Measurements from ENCODE around the gene ARHGEF3.

Gene ARHGEF3

DNA sequence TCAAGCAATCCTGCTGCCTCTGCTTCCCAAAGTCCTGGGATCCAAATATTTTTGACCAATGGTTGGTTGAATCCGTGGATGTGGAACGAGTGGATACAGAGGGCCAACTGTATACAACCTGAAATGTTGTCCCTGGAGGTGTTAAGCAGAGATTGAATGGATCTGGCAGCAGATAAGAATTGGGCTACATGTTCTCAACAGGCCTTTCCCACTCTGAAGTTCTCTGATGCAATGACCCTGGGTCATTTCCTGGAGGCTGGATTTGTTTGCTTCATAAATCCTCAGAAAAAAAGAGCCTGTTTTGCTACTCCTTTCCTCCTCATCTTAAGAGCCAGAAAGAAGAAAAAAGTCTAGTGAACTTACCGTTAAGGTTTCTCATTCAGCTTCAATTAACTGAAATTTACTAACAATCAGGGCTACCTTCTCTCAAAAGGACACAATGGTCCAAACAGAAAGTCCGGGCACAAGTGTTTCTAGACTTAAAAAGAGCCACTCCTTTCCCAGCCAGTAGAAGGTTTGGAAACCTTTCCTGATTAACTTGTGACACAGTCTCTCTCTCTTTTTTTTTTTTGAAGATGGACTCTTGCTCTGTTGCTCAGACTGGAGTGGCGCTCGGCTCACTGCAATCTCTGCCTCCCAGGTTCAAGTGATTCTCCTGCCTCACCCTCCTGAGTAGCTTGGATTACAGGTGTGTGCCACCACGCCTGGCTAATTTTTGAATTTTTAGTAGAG lies 6.5 kb downstream of the ARHGEF3 start:
- DNase-seq (ENCODE audit: low spot score), result no peak

DNA sequence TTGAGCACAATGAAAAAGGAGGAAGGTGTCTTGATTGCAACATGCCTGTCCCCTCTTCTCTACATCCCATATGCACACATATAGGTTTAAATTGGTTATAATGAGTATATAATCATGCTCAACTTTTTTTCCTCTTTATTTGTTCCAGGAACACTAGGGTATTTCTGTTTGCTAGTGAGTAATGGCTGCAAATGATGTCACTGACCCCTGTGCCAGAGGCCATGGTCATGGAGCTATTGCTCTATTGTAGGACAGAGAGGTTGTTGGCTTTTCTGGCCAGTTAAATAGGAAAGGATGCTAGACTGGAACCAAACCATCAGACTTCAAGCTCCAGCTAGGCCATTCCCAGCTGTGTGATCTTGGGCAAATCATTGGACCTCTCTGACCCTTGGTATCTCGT lies 9.6 kb downstream of the ARHGEF3 start:
- no peak for DNase-seq (ENCODE audit: low spot score)

DNA sequence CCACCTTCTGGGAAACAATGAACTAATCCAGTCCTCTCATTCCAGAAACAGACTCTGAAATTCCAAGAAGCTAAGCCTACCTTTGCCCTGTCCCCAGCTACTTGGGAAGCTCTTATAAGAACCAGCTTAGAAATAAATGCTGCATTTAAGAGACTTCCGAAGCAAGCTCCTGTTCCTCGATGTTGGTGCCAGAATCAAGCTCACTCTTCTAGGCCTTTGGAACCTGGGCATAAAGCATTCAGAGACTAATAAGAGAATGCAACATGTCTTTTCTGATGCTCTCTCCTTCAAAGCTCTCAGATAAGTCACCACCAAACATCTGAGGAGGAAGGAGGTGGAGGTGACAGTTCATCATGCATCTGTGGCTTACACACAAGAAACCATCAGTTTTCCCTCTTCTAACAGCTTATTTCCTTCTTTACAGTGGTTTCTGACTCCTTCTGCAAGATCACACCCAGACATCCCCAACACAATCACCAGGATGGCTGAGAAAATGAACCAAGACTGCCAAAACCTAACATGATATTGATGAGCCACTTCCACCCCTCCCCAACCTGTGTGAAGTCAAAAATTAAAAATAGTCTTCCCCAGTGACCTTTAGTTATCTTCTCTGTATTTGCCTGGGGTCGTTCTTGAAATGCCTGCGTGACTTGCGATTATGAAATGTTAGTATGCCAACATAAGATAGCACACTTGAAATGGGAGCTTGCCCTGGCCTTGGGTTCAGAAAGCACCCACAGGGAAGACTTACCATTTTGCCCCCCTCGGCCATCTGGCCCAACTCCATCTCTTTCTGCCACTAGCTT lies 11.5 kb downstream of the ARHGEF3 start:
- no peak for DNase-seq (ENCODE audit: low spot score)

DNA sequence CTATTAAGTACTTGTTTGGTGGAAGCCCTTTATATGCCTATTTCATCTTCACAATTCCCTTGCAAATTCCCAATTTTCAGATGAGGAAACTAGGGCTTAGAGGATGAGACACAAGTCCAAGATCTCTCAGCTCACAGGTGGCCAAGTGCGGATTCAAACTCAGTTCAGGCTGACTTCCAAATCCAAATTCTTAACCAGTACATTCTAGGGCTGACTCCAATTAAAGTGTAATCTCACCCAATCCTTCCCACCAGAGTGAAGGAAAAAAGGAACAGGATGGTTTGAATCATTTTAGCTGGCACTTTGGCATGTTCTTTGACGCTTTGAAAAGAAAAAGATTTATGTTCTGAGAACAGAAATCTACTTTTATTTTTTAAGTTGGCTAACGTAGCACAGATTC lies 12.7 kb downstream of the ARHGEF3 start:
- DNase-seq (ENCODE audit: low spot score), result no peak

DNA sequence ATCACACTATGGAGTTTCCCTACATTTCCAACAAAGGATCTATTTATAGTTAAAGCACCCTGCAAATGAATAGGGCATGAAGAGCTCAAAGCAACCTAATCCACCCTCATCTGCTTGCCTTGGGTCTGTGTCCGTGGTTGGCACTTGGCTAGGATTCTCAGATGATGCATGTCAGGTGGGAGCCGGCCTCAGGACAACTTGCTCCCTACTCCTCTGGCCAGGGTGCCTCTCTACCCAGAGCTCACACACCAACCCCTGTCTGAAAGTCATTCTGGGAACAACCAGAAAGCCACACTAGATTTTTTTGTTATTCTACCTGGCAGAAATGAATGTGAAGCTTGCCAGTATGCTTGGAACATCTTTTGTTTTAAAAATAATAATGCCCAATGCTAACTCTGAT lies 13.2 kb downstream of the ARHGEF3 start:
- DNase-seq (ENCODE audit: low spot score), result no peak

DNA sequence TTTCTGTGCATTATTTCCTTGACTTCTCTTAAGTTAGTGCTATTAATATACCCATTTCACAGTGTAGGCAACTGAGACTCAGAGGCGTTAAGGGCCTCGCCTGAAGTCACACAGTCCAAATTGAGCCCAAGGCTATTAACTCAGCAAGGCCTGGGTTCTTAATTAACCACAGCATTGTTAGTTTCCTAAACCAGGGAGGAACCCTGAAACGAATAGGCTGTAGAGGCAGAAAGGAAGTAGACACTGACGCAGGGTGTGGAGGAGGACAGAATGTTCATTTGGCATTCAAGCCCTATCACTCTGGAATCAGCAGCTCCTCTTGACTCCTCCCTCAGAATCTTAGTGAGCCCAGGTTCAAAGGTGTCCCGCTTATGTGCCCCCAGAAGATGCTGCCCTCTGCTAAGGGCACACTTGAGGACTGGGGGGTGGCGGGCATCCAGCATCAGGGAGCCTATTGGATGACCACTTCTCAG lies 13.9 kb downstream of the ARHGEF3 start:
- DNase-seq (ENCODE audit: low spot score), result no peak

DNA sequence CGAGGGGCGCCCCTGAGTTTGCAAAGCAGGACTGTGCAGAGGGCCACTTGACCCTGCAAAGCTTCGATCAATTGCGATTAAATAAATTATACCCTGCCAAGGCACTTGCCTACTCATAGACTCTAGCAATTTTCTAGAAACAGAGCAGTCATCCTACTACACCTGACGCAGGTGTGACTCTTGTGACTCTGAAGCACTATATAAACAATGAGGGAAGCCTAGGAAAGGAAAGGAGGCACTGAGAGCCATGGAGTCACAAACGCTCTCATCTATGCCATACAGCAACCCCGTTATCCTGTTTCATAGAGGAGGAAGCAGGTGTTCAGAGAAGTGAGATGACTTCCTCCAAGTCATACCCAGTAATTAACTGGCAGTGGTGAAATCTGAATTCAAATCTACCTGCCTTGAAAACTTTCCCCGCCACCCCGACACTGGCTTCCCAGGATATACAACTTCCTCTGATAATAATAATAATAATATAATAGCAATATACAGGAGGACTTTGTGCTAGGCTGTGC lies 14.4 kb downstream of the ARHGEF3 start:
- no peak for DNase-seq (ENCODE audit: low spot score)

DNA sequence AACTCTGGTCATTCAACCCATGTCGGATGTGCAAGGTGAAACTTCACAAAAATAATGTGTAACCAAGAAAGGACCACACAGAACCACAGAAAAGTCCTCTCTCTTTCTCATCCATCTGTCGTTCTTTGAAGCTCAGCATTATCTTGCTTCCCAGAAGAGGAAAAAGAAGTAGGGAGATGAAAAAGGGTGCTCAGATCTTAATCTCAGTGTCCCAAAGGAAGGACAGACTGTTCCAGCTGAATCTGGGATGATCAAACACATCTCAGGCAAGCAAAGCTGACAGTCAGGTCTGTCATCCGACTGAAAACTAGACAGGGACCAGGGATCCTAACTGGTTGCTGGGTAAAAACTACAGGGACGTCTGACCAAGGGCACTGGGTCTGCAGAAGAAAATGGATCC lies 16.2 kb downstream of the ARHGEF3 start:
- DNase-seq (ENCODE audit: low spot score), result no peak

DNA sequence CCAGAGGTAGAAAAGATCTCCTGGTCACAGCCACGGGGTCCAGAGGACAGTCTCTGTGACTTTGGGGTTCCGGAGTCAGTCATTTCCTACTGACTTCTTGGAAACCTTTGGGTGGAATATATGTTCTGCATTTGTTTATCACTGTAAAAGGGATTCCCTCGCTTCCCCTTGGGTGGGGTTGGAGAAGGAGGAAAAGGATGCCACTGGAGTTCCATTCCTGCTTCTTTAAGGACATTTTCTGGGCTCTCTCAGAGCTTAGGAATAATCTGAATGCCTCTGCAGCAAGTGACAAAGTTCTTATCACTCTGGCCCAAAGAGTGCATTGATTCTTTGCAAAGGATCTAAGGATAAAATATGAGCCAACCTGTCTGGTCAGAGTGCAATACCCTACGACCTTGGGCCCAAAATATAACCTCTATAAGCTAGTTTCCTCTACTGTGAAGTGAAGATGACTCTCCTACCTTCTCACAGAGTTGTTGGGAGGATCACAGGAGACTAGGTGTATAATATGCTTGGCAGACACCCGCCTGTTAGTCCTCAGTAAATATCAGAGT lies 17.2 kb downstream of the ARHGEF3 start:
- DNase-seq (ENCODE audit: low spot score), result no peak

DNA sequence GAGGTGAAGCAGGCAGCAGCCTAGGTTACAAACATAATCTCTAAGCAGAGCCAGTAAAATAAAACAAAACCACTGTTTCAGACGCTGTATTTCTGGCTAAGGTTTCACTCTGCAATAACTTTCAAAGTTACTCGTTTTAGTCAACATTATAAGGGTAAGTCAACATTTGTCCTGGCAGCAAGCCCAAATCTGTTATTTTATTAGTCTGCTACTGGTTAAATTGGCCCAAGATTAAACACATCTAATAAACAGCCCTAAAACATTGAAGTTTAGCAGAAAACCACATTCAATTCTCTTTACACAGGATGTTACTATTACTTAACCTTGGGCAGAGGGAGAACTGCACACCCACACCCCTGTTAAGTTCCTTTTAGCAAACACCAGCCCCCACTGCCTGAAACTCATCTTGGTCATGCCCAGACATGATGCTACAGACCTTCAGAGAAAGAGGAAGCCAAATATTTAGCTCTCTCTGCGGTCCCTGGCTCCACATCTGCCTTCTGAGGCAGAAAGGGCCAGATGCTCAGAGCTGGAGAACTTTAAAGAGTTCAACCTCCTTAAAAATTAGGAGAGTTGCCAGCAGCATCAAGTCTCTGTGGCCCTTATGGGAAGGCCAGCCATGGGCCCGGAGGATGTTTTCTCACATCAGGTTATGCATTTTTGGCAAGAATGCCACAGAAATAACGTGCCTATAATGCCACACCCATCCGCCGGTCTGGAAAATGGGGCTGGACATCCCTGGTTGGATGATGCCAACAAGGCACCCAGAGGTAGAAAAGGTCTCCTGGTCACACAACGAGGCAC lies 17.9 kb downstream of the ARHGEF3 start:
- DNase-seq (ENCODE audit: low spot score), result peak; percentile 52

DNA sequence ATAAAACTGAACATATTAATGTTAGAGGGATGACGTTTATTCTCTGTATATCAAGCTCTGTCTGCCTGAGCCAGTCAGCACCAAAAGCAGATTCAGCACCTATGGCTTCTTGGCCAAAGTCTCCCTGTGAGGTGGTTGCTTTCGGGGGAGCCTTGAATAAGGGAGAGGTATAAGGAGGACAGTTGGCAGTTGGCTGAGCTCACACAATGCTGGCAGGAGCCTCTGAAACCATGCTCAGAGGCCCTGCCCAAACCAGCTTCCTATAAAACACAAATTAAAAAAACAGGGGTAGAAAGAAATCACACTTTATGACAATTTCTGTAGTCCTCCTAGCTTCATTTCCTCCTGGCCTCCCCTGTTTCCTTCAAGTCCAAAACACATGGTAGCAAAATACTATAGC lies 18.8 kb downstream of the ARHGEF3 start:
- DNase-seq (ENCODE audit: low spot score), result no peak

DNA sequence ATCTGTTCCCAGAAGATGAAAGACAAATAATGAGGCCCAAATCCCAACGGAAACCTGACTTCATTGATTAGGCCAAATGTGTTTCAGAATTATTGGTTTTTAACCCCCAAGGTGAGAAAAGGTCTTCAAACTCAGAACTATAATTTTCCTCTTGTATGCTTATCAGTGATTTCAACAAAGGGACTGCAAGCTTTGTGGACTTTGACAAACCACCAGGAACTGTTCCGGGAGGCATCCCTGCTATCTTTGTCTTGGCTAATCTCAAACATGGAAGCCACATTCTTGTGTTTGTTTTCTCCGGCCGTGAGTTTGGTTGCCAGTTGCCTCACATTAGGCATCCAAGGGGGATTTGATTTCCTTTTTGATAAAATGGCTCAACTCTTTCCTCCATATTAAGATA lies 19.5 kb downstream of the ARHGEF3 start:
- no peak for DNase-seq (ENCODE audit: low spot score)

DNA sequence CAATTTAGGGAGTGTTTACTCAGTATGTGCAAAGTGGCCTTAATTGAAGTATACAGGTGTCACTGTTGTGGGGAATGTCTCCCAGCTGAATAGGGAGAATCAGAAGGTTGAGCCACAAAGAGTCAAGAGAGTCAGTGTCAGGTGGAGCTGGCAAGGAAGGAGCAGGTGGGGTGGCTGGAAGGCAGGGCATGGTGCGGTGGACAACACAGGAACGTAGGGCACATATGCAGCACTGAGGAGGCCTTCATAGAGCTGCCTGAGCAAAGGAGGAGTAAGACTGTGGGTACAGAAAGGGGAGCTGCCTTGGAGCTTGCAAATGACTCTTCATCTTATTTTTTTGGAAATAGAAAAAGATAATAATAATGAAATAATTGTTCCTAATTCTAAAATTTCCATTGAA lies 20.0 kb downstream of the ARHGEF3 start:
- no peak for DNase-seq (ENCODE audit: low spot score)

DNA sequence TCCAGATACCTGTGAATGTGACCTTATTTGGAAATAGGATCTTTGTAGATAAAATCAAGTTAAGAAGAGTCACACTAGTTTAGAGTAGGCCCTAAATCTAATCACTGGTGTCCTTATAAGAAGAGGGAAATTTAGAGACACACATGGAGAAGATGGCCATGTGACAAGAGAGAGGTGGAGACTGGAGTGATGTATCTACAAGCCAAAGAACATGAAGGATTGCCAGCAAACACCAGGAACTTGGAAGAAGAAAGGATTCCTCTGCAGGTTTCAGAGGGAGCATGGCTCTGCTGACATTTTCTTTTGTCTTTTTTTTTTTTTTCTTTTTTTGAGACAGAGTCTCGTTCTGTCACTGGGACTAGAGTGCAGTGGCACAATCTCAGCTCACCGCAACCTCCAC lies 20.8 kb downstream of the ARHGEF3 start:
- no peak for DNase-seq (ENCODE audit: low spot score)

DNA sequence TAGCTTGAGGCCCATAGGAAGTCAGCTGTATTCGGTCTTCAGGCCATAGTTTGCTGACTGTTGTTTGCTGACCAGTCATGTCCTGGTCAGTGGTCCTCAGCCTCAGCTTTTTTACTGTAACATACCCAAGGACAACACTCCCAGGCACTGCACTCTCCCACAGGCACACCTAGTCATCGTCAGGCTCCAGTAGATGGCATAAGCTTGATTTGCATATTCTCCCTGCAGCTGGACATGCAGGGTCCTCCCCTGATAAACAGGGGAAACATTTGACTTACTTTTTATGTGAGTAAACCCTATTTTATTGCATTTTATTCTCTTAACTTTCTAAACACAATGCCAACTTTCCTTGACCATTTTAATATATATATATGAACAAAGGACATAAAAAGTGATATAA lies 22.9 kb downstream of the ARHGEF3 start:
- DNase-seq (ENCODE audit: low spot score), result no peak

DNA sequence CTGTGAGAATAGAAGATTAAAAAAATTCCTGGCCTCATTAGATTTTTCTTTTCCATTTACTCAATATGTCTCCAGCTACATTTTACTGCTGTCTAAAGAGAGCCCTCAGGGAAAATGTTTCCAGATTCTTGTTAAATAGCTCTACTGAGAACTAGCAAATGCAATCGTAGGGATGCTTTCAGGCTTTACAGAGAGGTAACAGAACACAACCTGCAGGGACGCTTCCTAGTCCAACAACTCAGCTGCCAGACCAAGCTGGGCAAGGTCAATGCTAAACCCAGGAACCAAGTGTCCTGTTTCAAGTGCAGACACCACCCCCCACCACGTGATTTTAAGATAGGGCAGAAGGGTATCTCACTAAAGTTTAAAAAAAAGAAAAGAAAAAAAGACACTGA lies 25.2 kb downstream of the ARHGEF3 start:
- no peak for DNase-seq (ENCODE audit: low spot score)

DNA sequence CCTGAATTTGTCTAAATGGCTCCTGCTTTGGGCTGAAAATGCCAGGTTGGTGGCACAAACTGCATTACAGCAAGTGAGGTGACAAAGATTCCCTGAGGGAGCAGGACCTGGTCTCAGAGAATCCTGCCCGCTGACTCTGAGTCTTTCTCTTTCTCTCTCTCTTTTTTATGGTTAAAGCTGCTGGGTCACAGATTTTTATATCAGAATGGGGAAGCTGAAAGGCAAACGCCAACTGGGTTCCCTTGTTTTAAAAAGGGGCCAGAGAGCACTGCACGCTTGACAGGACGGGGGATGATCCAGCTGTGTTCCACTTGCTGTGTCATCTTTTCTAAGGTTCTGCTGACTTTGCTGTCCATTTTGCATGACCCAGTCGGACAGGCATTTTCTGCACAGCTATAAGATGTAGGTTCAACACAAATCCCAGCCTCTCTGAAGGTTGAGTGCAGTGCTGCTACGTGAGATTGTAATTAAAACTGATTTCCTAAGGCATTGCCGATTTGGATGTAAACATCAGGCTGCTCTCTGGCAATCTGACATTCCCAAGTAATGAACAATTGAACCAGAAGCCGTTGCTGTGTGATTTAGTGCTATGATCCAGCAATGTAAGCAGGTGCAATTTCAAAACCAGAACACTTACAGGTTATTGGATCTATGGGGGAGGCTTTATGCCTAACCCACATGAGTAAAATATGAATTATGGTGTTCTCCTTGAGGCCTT lies 25.8 kb downstream of the ARHGEF3 start:
- no peak for DNase-seq (ENCODE audit: low spot score)

DNA sequence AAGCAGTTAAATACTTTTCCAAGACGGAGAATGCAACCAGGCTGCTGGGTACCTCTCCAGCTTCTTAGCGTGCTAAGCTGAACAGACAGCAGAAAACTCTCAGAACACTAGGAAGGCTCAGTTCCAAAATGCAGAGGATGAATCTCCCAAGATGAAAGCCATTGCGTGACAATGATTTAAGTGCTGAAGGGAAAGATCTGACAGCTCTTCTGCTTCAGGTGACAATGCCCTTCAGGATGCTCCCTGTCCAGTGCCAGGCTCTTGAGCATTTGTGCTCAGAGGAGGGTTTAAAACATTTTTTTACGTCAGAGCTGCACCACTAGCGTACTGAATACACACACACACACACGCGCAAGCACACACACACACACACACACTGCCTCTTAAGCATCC lies 26.3 kb downstream of the ARHGEF3 start:
- no peak for DNase-seq (ENCODE audit: low spot score)

DNA sequence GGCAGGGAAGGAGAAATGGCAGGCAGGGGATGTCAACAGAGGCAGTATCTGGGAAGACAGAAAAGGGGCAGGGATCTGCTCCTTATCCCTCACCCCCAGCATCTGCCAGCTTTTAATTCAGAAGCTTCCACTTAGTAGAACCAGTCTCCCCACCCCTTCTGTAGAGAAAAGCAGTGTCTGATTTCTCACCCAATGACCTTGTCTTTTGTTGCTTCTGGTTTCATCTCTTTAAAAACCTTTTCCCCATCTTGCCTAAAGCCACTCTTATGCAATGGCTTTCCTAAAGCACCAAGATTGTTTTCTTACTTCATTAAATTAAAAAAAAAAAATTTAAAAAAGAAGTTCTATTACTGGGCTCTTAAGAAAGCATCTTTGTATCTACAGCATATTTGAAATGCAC lies 27.8 kb downstream of the ARHGEF3 start:
- no peak for DNase-seq (ENCODE audit: low spot score)

DNA sequence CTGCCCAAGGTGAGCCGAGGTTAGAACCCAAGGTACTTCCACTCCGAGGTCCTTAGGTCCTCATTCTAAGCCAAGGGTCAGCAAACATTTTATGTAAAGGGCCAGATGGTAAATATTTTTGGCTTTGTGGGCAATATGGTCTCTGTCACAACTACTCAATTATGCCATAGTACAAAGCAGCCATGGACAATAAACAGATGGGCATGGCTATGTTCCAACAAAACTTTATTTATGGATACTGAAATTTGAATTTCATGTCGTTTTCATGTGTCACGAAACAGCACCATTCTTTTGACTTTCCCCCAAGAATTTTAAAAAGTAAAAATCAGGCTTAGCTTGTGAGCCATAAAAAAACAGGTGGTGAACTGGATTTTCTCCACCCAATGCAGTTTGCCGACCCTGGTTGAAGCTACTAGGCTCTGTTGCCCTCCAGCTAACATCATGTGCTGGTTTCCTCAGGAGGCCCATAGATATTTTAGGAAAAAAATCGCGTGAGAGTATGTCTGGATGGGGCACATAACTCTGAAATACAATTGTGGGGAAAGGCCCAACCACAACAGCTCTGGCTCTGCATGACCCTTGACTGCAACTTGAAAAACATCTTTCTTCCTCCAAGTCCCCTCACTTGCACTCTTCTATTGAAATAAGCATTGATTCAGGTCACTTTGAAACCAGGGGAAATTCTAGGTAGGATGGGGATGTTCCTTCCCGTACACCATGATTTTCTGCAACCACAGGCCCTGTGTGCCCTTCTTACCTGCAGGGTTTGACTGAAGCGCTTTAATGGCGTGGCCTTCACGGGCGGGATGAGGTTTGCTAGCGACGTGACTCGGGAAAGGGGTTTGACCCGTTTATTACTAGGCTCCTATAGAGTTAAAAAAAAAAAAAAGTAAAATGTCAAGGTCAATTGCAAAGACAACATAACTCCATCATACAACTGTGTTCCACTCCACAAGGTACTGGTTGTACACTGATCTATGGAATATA lies 28.5 kb downstream of the ARHGEF3 start:
- DNase-seq (ENCODE audit: low spot score), result no peak
